Measurements from ENCODE around the gene SERPING1. TPM values are rescaled to one million over a fixed set of nuclear protein-coding genes. Genes with fewer than 3 reads are reported as not detected.

Gene SERPING1
- polyA plus RNA-seq, 1 donor (not counting 4 experiments of a cell fraction or from before 2014, with no cell fraction given), result 12.8 TPM

- TF ChIP-seq EZH2 (IDR thresholded peaks at IDR 0.05; ENCODE audit: low read length) (peak; percentile 33), CTCF (optimal IDR thresholded peaks at IDR 0.05 in 1 of 3, IDR thresholded peaks at IDR 0.05 in 1 of 3, conservative IDR thresholded peaks at IDR 0.05 in 1 of 3; ENCODE audit: extremely low read depth in 1 of 3, insufficient read depth in 2 of 3, low read length in 3 of 3) (no peak)
- Histone ChIP-seq H3K4me3 (ENCODE audit: control insufficient read depth in 2 of 3, extremely low read depth in 1 of 3, insufficient read depth in 2 of 3, low read depth in 1 of 3, low read length in 3 of 3) (peak overlapping the region in 2 of 3 experiments; percentile 37 to 49), H3K27me3 (ENCODE audit: control insufficient read depth, extremely low read depth, insufficient read depth, low read length) (peaks cover 32% of the 10 kb centered on the region), H2AFZ (ENCODE audit: control insufficient read depth, low read length) (no peak overlapping the region), H4K20me1 (ENCODE audit: control insufficient read depth, extremely low read depth, insufficient read depth, low read length) (peaks cover 8% of the 10 kb centered on the region), H3K27ac (ENCODE audit: control insufficient read depth, insufficient read depth, low read length) (no peak overlapping the region), H3K9me1 (ENCODE audit: control insufficient read depth, extremely low read depth, insufficient read depth, low read length) (no peaks in the 10 kb centered on the region), H3K9ac (ENCODE audit: control insufficient read depth, extremely low read depth, insufficient read depth, low read length) (peak overlapping the region; percentile 11), H3K4me1 (ENCODE audit: control insufficient read depth, extremely low read depth, insufficient read depth, low read length) (peaks cover 41% of the 10 kb centered on the region), H3K36me3 (ENCODE audit: control insufficient read depth in 2 of 2, extremely low read depth in 1 of 2, insufficient read depth in 2 of 2, low read length in 2 of 2) (no peaks in the 10 kb centered on the region), H3K9me3 (ENCODE audit: control insufficient read depth, low read depth, low read length) (no peaks in the 10 kb centered on the region), H3K4me2 (ENCODE audit: control insufficient read depth, extremely low read depth, insufficient read depth, low read depth, low read length) (peak overlapping the region; percentile 76), H3K79me2 (ENCODE audit: control insufficient read depth, insufficient read depth, low read length) (no peaks in the 10 kb centered on the region)
- dilution Hi-C loops (cut with MboI; ENCODE audit: extremely low pct_ligation_motif_present, low sequenced_read_pairs), result no loop called here
- DNase-seq (ENCODE audit: low read depth, low spot score), result no peak
- FAIRE-seq, result no peak
These were observed 51.6 kb downstream of the SERPING1 start for GRCh38 chr11:57648801-57649735.

GRCh38 chr11:57649826-57650738 is 52.6 kb downstream of the SERPING1 start, which contains the start of gene YPEL4:
Gene YPEL4, minus strand, starts transcription at chr11:57649912. Its CDS starts 2,805 bp downstream, at chr11:57647107.
- no peak for DNase-seq (ENCODE audit: low read depth, low spot score)
- dilution Hi-C loops (cut with MboI; ENCODE audit: extremely low pct_ligation_motif_present, low sequenced_read_pairs), result no loop called here

More at GRCh38 chr11:57649826-57650738, 52.6 kb downstream of the SERPING1 start, which contains the start of gene YPEL4:
- peaks cover 32% of the 10 kb centered on the region for H3K27me3 ChIP-seq (ENCODE audit: control insufficient read depth, extremely low read depth, insufficient read depth, low read length)
- H4K20me1 ChIP-seq (ENCODE audit: control insufficient read depth, extremely low read depth, insufficient read depth, low read length), result peaks cover 8% of the 10 kb centered on the region
- peaks cover 41% of the 10 kb centered on the region for H3K4me1 ChIP-seq (ENCODE audit: control insufficient read depth, extremely low read depth, insufficient read depth, low read length)
- peak within 1 kb of the TSS; percentile 76 for H3K4me2 ChIP-seq (ENCODE audit: control insufficient read depth, extremely low read depth, insufficient read depth, low read depth, low read length)
- no peaks in the 10 kb centered on the region for H3K79me2 ChIP-seq (ENCODE audit: control insufficient read depth, insufficient read depth, low read length)
- peak within 1 kb of the TSS in 2 of 3 experiments; percentile 37 to 49 for H3K4me3 ChIP-seq (ENCODE audit: control insufficient read depth in 2 of 3, extremely low read depth in 1 of 3, insufficient read depth in 2 of 3, low read depth in 1 of 3, low read length in 3 of 3)
- no peaks in the 10 kb centered on the region for H3K9me3 ChIP-seq (ENCODE audit: control insufficient read depth, low read depth, low read length)
- no peak for FAIRE-seq
- no peaks in the 10 kb centered on the region for H3K9me1 ChIP-seq (ENCODE audit: control insufficient read depth, extremely low read depth, insufficient read depth, low read length)
- TF ChIP-seq EZH2 (IDR thresholded peaks at IDR 0.05; ENCODE audit: low read length), result no peak
- no peak for TF ChIP-seq CTCF (optimal IDR thresholded peaks at IDR 0.05 in 1 of 3, IDR thresholded peaks at IDR 0.05 in 1 of 3, conservative IDR thresholded peaks at IDR 0.05 in 1 of 3; ENCODE audit: extremely low read depth in 1 of 3, insufficient read depth in 2 of 3, low read length in 3 of 3)
- peak within 1 kb of the TSS; percentile 11 for H3K9ac ChIP-seq (ENCODE audit: control insufficient read depth, extremely low read depth, insufficient read depth, low read length)
- H2AFZ ChIP-seq (ENCODE audit: control insufficient read depth, low read length), result no peak within 1 kb of the TSS
- no peaks in the 10 kb centered on the region for H3K36me3 ChIP-seq (ENCODE audit: control insufficient read depth in 2 of 2, extremely low read depth in 1 of 2, insufficient read depth in 2 of 2, low read length in 2 of 2)
- no peak within 1 kb of the TSS for H3K27ac ChIP-seq (ENCODE audit: control insufficient read depth, insufficient read depth, low read length)

Measured in keratinocyte (primary cell).